GM21528 (cell line): ENCODE measurements around the gene HSD3B7.

Experiments used
- ATAC-seq: cut with Tn5 transposase; IDR thresholded peaks from one replicate; pipeline ENCODE4 v1.9.1; 2021; ENCODE audit warnings: mild to moderate bottlenecking, moderate library complexity; ENCODE audit not compliant: unreplicated experiment, low FRiP score

HSD3B7 gene

DNA sequence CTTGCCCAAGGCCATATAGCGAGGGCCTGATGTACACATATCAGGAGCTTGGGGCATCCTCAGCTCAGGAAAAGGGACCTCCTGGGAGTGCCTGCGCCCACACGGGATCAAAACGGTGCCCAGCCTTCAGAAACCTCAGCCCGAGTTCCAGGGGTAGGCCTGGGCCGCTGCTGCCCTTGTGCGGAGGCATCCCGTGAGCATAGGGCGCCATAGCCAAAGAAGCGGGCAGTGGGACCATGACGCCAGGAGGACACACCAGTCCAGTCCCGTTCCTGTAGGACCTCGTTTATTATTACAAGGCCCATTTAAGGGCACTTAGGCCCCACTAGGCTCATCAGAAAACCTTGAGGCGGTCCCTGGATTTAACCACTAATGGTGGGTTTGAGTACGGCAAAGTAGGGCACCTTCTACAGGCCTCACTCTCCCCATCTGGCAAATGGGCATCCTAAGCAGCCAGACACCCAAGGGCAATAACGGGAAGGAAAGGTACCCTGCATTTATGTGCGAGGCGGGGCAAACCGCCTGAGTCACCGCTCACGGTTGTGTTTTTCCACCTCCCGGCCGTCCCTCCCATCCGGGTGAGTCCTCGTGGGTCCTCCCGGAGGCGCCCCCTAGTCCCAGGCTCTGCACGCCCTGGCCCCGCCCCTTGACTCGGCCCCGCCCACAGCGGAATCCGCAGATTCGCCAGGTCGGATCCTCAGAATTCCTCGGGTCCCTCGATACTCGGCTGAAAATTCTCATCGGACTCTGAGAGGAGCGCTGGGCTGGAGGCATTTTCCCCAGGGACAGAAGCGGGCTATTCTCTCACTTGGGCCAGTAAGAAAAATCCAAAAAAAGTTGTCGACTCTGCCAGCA, 28.2 kb upstream of the HSD3B7 start:
- ATAC-seq: peak; percentile 43

DNA sequence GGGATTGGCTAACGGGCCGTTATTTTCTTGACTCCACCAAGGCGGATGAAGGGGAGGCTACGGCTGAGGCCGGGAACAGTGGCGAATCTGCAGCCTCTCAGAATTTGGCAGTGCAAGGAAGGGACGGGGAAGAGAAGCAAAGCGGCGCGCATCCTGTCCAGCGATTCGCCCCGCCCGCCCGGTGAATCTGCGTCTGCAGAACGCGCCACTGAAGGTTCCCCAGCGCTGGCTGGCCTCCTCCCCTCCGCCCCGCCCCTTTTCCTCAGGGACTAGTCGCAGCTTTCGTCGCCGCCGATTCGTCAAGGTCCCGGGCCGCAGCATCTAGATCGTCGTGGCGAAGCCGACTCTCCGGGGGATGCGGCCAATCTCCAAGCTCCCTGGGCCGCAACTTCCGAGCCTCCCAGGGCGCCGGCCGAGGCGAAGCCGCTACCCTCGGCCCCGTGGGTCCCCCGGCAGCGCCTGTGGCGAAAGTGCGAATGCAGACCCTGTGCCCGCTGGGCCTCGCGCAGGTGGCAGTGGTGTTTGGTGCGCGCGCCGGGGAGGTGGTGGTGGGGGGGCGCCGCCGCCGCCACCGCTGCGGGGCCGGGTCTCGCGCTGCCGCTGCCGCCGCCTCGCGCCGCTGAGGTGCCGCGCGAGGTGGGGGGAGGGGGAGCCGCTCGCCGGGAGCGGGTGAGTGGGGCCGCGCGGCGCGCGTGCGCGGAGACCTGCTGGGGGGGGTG, 27.4 kb upstream of the HSD3B7 start, which contains the start of gene SETD1A:
TSS of gene SETD1A (plus strand) at position 299 of the 719 bp plus-strand sequence. CDS start 978 bp downstream, outside the sequence.
- ATAC-seq: peak; percentile 68

- peak; percentile 28 for ATAC-seq
Observed at GRCh38 chr16:30958175-30959079, 26.6 kb upstream of the HSD3B7 start.

- ATAC-seq: no peak
Observed at GRCh38 chr16:30961384-30961783, 23.6 kb upstream of the HSD3B7 start.

DNA sequence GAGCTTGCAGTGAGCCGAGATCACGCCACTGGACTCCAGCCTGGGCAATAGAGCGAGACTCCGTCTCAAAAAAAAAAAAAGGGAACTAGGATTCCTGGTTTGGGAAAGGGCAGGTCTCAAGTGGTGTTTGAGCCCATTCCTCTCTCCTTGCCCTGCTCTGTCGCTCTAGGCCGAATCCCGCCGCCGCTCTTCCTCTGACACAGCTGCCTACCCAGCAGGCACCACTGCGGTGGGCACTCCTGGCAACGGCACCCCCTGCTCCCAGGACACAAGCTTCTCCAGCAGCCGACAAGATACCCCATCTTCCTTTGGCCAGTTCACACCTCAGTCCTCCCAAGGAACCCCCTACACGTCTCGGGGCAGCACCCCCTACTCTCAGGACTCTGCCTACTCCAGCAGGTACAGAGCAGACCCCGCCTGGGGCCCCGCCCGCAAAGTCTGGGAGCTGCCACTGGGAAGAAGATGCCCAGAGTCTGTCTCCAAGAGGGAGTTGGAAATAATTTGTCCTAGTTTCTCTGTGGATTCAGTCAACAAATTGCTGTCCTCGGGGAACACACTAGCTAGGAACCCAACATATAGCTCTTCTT, 21.0 kb upstream of the HSD3B7 start:
- ATAC-seq: no peak

GRCh38 chr16:30964574-30965226, 20.3 kb upstream of the HSD3B7 start:
- ATAC-seq: no peak

DNA sequence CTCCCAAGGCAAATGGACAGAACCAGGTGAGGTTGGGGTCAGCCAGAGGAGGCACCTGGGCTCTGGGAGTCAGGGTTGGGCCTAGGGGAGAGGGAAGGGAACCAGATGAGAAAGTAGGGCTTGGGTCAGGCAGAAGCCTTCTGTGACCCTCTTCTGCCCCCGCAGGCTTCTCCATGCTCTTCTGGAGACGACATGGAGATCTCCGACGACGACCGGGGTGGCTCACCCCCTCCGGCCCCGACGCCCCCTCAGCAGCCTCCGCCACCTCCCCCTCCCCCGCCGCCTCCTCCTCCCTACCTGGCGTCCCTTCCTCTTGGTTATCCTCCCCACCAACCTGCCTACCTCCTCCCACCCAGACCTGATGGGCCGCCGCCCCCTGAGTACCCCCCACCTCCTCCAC, 19.6 kb upstream of the HSD3B7 start:
- no peak for ATAC-seq

DNA sequence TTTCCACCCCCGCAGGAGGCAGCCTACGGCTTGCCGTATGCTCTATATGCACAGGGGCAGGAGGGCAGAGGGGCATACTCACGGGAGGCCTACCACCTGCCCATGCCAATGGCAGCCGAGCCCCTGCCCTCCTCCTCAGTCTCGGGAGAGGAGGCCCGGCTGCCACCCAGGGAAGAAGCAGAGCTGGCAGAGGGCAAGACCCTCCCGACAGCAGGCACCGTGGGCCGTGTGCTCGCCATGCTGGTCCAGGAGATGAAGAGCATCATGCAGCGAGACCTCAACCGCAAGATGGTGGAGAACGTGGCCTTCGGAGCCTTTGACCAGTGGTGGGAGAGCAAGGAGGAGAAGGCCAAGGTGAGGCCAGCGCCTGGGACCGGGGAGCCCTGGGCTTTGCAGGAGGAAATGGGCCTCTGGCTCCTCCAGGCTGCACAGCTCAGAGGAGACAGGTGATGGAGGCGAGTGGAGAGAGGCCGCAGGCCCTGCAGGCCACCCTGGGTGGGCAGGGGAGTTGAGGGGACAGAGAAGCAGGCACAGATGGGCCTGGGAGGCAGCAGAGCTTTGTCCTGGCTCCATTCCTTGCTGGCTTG, 18.9 kb upstream of the HSD3B7 start:
- ATAC-seq: no peak

DNA sequence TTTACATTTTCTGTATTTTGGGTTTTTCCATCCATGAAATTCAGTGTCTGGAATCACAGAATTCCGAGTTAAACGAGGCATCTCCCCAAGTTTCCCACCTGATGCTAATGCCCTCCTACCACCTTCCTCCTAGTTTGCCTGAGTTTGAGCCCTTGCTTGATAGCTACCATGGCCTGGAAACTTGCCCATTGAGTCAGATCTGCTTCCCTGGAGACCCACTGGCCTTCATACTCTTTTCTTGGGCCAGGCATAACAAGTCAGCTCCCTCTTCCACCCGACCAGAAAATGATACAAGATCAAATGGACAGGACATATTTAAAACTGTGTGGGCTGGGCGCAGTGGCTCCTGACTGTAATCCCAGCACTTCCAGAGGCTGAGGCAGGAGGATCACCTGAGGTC, 17.2 kb upstream of the HSD3B7 start:
- no peak for ATAC-seq

DNA sequence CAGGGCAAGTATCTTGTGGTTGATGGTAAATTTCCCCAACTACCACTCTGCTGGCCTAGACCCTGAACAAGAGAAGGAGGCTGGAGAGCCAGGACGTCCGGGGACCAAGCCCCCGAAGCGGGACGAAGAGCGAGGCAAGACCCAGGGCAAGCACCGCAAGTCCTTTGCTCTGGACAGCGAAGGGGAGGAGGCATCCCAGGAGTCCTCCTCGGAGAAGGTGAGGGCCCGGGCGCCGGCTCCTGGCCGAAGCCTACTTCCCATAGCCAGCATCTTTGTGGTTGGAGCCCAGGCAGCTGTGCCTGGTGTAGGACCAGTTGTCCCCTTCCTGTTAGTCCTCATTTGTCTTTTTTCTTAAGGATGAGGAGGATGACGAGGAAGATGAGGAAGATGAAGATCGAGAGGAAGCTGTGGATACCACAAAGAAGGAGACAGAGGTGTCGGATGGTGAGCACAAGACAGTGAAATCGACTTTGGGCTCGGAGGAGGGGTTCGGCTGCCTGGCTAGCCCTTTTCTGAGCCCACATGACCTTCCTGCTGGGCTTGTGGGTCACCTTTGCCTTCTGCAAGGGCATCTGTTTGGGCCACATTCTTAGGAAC, 15.7 kb upstream of the HSD3B7 start:
- ATAC-seq: no peak

DNA sequence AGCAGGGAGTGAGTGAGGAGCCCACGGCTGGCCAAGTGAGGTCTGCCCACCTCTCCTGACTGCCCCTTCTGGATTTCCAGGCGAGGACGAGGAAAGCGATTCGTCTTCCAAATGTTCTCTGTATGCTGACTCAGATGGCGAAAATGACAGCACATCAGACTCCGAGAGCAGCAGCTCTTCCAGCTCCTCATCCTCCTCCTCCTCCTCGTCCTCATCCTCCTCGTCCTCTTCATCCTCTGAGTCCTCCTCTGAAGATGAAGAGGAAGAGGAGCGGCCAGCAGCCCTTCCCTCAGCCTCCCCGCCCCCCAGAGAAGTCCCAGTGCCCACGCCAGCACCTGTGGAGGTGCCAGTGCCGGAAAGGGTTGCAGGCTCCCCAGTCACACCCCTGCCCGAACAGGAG, 13.7 kb upstream of the HSD3B7 start:
- no peak for ATAC-seq

GRCh38 chr16:30972872-30973271, 12.1 kb upstream of the HSD3B7 start:
- no peak for ATAC-seq

- ATAC-seq: no peak
Observed at GRCh38 chr16:30974348-30974747, 10.7 kb upstream of the HSD3B7 start.

DNA sequence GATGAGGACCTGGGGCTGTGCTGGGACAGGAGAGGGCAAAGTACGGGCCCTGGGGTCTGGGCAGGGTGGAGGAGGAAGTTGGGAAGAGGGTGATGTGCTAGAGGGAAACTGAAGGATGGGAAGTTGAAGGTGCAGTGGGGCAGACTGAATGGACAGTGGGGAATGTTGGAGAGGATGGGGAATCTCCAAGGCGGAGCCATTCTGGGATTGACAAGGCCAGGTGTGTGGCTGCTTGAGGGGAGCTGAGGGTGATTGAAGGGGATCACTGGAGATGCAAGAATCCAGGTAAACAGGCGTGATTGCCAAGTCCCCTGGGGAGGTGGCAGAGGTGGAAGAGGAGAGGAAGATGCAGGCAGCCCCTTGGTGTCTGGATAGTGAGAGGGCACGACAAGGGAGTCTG, 8.5 kb upstream of the HSD3B7 start:
- no peak for ATAC-seq

- ATAC-seq: no peak
Observed at GRCh38 chr16:30977502-30977901, 7.5 kb upstream of the HSD3B7 start.

- no peak for ATAC-seq
Observed at GRCh38 chr16:30979170-30980022, 5.6 kb upstream of the HSD3B7 start.

- ATAC-seq: no peak
Observed at GRCh38 chr16:30980023-30980371, 5.0 kb upstream of the HSD3B7 start.

- no peak for ATAC-seq
Observed at GRCh38 chr16:30980434-30980833, 4.6 kb upstream of the HSD3B7 start.
